HG03439 (cell line): ENCODE data around the gene CCN2.

Experiments
- ATAC-seq: cut with Tn5 transposase; IDR thresholded peaks from one replicate; pipeline ENCODE4 v1.9.1; 2021; ENCODE audit warnings: mild to moderate bottlenecking, moderate library complexity; ENCODE audit not compliant: unreplicated experiment

CCN2 gene

DNA sequence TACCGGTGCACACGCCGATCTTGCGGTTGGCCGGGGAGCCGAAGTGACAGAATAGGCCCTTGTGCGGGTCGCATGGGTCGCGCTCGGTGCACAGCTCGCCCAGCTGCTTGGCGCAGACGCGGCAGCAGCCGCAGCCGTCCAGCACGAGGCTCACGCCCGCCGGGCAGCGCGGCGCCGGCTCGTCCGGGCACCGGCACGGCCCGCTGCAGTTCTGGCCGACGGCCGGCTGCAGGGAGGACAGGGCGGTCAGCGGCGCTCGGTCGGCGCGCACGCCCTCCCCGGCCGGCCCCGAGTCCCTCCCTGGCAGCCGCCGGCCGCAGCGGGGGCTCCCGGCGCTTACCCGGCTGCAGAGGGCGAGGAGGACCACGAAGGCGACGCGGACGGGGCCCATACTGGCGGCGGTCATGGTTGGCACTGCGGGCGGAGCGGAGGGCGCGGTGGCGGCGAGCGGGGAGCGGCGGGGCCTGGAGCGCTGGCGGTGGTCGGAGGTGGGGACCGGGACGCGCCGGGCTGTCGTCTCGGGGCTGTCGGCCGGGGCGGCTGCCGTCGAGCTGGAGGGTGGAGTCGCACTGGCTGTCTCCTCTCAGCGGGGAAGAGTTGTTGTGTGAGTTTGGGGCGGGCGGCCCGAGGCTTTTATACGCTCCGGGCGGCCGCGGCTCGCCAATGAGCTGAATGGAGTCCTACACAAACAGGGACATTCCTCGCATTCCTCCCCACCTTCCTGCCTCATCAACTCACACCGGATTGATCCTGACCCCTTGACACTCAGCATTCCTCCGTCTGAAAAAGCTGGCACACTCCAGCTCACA is at the start of gene CCN2:
TSS of gene CCN2 (minus strand) at position 606 of the 809 bp plus-strand sequence. CDS start at position 406, 200 bp downstream.
- no peak for ATAC-seq

- ATAC-seq, result no peak
These were observed 49.1 kb upstream of the CCN2 start for GRCh38 chr6:132000296-132000695.

GRCh38 chr6:131999545-132000146 is 48.5 kb upstream of the CCN2 start:
- no peak for ATAC-seq

GRCh38 chr6:131998255-131998982 is 47.2 kb upstream of the CCN2 start:
- ATAC-seq, result no peak

DNA sequence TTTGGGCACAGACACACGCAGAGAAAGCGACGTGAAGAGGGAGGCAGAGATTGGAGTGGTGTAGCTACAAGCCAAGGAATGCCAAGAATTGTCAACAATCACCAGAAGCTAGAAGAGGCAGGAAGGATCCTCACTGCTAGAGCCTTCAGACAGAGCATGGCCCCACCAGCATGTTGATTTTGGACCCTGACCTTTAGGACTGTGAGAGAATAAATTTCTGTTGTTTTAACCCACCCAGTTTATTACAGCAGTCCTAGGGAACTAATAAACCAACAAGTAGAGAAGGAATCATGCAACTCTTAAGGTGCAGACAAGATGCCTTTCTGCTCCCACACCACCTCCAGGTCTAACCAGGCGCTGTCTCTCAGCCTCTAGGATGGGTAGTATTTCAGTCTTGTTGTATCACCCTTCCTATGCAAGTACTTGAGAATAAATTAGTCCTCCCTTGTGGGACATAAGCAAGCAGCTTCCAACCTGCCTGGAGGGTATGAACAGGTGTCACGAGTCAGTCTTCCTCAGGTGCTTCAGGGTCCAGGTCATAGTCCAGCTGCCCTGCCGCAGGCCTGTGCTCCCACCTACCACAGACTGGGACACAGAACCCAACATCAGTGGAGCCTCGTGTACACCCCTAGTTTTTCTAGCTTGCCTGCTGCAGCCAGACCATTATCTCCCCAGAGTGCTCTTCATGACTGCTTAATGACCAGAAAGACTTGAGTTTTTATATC is 46.4 kb upstream of the CCN2 start:
- no peak for ATAC-seq

- ATAC-seq, result no peak
These were observed 44.7 kb upstream of the CCN2 start for GRCh38 chr6:131995917-131996316.

DNA sequence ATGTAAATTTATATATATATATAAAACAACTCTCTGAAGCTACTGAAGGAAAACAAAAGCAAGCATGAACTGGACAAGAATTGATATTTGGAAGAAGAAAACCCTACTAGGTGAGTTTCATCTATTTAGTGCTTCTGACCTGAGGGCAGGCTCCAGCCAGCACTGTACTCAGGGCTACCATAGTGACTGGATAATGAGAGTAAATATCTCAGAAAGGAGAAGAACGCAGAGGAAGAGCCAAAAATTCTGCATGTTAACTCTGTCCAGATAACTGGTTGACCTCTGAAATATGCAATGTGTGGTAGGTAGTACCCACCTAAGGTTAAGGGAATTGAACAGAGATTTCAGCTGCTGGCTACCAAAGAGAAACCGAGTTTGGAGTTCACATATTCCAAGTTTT is 41.4 kb upstream of the CCN2 start:
- no peak for ATAC-seq

DNA sequence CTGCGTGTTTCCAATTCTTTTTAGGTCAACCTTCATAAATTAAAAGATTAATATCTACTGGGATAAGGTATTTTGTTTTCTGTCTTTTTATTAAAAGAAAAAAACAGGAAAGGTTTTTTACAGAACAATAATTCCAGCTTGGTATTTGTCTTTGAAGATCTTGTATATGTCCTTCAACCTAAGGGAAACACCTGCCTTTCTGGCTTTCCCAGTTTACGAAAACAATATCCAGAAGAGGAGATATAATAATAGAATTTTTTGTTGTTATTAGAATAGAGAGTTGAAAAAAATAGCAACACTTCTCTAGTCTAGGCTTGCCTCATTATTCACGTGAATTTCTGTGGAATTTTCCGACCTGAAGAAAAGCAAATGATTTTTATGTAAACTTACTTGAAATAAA is 37.9 kb upstream of the CCN2 start:
- no peak for ATAC-seq

DNA sequence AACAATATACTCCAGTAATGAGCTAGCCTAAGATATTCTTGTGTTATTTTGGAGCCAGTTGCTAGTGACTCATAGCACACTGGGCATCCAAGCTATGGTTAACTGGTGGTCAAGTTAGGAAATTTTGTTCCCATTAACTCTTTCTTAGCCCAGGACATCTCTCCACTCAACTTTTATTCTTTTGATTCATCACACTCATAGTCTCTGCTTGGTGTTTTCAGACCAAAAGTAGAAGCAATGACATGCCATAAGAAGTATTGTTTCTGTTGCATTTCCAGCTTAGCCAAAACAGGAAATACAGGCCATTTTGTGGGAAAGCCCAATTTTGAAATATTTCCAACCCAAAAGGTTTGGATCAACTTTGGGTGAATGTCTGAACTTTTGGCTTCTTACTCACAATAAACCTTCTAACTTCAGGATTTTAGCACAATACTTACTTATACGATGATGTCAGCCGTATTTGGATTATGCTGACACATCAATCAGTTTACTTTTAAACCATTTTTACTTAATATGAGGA is 31.6 kb upstream of the CCN2 start:
- ATAC-seq, result no peak

- ATAC-seq, result no peak
These were observed 30.4 kb upstream of the CCN2 start for GRCh38 chr6:131981624-131981978.

DNA sequence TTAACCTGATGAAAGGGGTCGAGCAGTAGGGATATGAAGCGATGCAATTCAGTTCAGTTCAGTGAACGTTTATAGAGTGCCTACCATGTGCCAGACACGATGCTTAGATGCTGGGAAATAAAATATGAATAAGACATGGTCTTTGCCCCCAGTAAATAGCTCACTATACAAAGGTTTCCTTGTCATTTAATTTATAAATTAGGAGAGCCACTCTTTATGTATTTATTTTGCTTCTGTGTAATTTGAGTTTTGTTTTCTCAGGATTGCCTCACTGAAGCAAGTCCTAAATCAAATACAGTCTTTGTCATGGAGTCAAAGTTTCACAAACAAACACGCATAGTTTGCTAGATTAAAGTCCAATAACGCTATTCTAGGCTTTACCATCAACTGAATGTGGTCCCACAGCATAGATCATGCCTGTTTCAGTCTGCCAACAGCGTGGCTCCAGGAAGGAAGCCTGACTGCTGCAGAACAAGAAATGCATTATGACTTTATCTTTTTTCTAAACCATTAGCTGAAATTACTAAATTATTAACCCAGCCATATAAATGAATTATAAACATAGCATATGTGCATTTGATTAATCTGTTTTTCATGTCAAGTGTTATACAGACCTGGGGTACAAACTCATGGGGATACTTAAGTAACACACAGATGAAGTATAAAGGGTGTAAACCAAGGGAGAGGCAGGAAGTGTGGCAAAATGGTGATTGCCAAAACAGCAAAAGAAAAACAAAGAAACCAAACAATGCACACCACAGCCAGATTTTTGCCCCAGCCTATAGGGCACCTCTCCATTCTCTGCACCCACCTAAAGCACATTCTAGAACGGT is 29.8 kb upstream of the CCN2 start:
- ATAC-seq, result no peak

- no peak for ATAC-seq
These were observed 29.2 kb upstream of the CCN2 start for GRCh38 chr6:131980338-131980790.

- ATAC-seq, result no peak
These were observed 28.6 kb upstream of the CCN2 start for GRCh38 chr6:131979515-131980337.

- ATAC-seq, result no peak
These were observed 27.4 kb upstream of the CCN2 start for GRCh38 chr6:131978522-131978921.

GRCh38 chr6:131976545-131977061 is 25.4 kb upstream of the CCN2 start:
- ATAC-seq, result no peak

DNA sequence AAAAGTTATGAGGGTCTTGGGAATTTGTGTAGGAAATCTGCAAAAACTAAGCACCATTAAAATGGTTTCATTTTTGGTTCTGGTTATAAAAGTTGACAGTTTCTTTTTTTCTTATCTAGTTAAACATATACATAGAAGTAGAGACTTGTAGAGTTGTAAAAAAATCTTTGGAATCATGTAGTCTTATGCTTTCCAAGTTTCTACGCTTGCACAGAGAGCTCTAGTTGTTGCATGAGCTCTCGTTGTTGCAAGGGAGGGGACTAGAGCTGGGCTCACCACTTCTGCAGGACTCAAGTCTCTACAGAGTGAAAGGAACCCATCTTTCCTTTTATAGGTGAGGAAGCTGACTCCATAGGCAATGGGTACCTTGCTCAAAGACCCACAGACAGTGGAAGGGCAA is 21.6 kb upstream of the CCN2 start:
- no peak for ATAC-seq

GRCh38 chr6:131970076-131970859 is 19.1 kb upstream of the CCN2 start:
- ATAC-seq, result no peak

DNA sequence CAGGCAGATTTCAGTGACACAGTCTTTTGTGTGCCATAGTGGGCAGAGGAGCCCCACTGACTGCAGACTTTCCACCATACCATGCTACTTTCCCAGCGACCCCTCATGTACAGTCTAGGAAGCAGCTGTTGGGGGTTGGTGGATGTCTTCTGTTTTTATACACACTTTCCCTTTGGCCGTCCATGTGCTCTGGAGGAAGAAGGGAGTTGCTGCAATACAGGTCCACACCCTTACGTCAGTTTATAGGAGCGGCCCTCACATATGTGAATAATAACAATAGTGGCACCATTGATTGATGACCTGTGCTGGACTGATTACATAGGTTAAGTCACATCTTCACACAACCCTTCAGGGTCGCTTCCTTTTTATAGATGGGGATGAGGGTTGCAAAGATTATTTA is 17.5 kb upstream of the CCN2 start:
- no peak for ATAC-seq
